HepG2 (cell line): ENCODE measurements around the gene CLTA. TPM values are rescaled to one million over a fixed set of nuclear protein-coding genes. Genes with fewer than 3 reads are reported as not detected.

Source experiments
- ERF ChIP-seq: IDR thresholded peaks from 2 replicates; pipeline ENCODE4 v1.6.1; 2018; ENCODE audit warnings: missing biosample characterization, missing genetic modification reagents
- FOXK1 ChIP-seq: sonication (generic); formaldehyde crosslinking; IDR thresholded peaks from 2 replicates; pipeline ENCODE4 v1.4.0; 2020; ENCODE audit warnings: low read depth, missing genetic modification reagents, borderline replicate concordance
- HOXA7 ChIP-seq: sonication (generic); formaldehyde crosslinking; IDR thresholded peaks from 2 replicates; pipeline ENCODE4 v1.8.1; 2022; ENCODE audit warnings: mild to moderate bottlenecking, missing genetic modification reagents, moderate library complexity
- KLF9 ChIP-seq: IDR thresholded peaks from 2 replicates; pipeline ENCODE4 v1.6.1; 2016; ENCODE audit warnings: low read depth
- NFYB ChIP-seq: sonication (generic); formaldehyde crosslinking; IDR thresholded peaks from 2 replicates; pipeline ENCODE4 v1.4.0; 2020; ENCODE audit warnings: missing genetic modification reagents
- PITX1 ChIP-seq: sonication (generic); formaldehyde crosslinking; IDR thresholded peaks from 2 replicates; pipeline ENCODE4 v1.5.1; 2020; ENCODE audit warnings: mild to moderate bottlenecking, missing genetic modification reagents
- RBAK ChIP-seq: sonication (generic); formaldehyde crosslinking; IDR thresholded peaks from 2 replicates; pipeline ENCODE4 v1.5.1; 2020; ENCODE audit warnings: mild to moderate bottlenecking, missing genetic modification reagents
- SAFB2 ChIP-seq: sonication (generic); formaldehyde crosslinking; IDR thresholded peaks from 2 replicates; pipeline ENCODE4 v1.5.1; 2020; ENCODE audit warnings: missing genetic modification reagents, low read depth, mild to moderate bottlenecking, borderline replicate concordance
- SNAPC4 ChIP-seq: sonication (generic); formaldehyde crosslinking; IDR thresholded peaks from 2 replicates; pipeline ENCODE4 v1.4.0; 2020; ENCODE audit warnings: mild to moderate bottlenecking, missing genetic modification reagents
- SP140L ChIP-seq: sonication (generic); formaldehyde crosslinking; IDR thresholded peaks from 2 replicates; pipeline ENCODE4 v1.4.0; 2020; ENCODE audit warnings: missing genetic modification reagents, borderline replicate concordance
- SRSF9 ChIP-seq: fragments of 200-400 bp; formaldehyde crosslinking; IDR thresholded peaks from 2 replicates; pipeline ENCODE4 v1.6.1; 2018; ENCODE audit warnings: borderline replicate concordance, mild to moderate bottlenecking, low read depth, low read length; ENCODE audit not compliant: insufficient read depth, poor library complexity, severe bottlenecking
- TARDBP ChIP-seq: sonication (generic); formaldehyde crosslinking; IDR thresholded peaks from 2 replicates; pipeline ENCODE4 v1.8.0; 2022; ENCODE audit warnings: mild to moderate bottlenecking, missing genetic modification reagents
- TBX3 ChIP-seq: fragments of 450-650 bp; IDR thresholded peaks from 2 replicates; pipeline ENCODE4 v1.6.1; 2017; ENCODE audit warnings: antibody characterized with exemption, mild to moderate bottlenecking, inconsistent platforms, borderline replicate concordance
- ZFP90 ChIP-seq: sonication (generic); formaldehyde crosslinking; IDR thresholded peaks from 2 replicates; pipeline ENCODE4 v1.8.0; 2022; ENCODE audit warnings: missing genetic modification reagents, mild to moderate bottlenecking, inconsistent platforms, borderline replicate concordance
- ZNF484 ChIP-seq: sonication (generic); formaldehyde crosslinking; IDR thresholded peaks from 2 replicates; pipeline ENCODE4 v1.5.1; 2020; ENCODE audit warnings: mild to moderate bottlenecking, low read depth, missing genetic modification reagents, borderline replicate concordance
- ZNF580 ChIP-seq: IDR thresholded peaks from 2 replicates; pipeline ENCODE4 v1.6.1; 2016; ENCODE audit warnings: low read depth, borderline replicate concordance
- ZNF691 ChIP-seq: sonication (generic); formaldehyde crosslinking; IDR thresholded peaks from 2 replicates; pipeline ENCODE4 v1.4.0; 2020; ENCODE audit warnings: missing genetic modification reagents, low read depth, mild to moderate bottlenecking, borderline replicate concordance
- ZNF788 ChIP-seq: sonication (generic); formaldehyde crosslinking; IDR thresholded peaks from 2 replicates; pipeline ENCODE4 v1.5.0; 2020; ENCODE audit warnings: mild to moderate bottlenecking, missing genetic modification reagents, borderline replicate concordance
- polyA plus RNA-seq, 8 experiments: library from polyadenylated mRNA; depleted of rRNA in 3 of 8; stranded (reverse) in 7 of 8; unstranded in 1 of 8; fragments of >200 nt; fragmentation: Illumina TruSeq in 4 of 8; extraction: Trizol in 4 of 8; gene quantifications; 2 replicates each; pipeline versions ENCODE4 v1.2.1 to v1.2.3, GENCODE V29; 2011 to 2016; ENCODE audit warnings: low read depth in 4 of 8, missing spikeins in 1 of 8, mixed read lengths in 1 of 8; ENCODE audit not compliant: insufficient read depth in 1 of 8
- total RNA-seq, 5 experiments: library from RNA; depleted of rRNA; stranded (reverse); fragments of >200 nt; fragmentation: Illumina TruSeq; extraction: Trizol; gene quantifications; 2 replicates each; pipeline ENCODE4 v1.2.3, GENCODE V29; 2016; ENCODE audit warnings: low read depth in 1 of 5
- TF ChIP-seq, protein P1 (sequence below): sonication (generic); formaldehyde crosslinking; IDR thresholded peaks from 2 replicates; pipeline ENCODE4 v1.4.0; 2020; ENCODE audit warnings: missing genetic modification reagents

The CLTA gene
- total and polyA plus RNA-seq, 2 of the 13 experiments (the other 11 are each of a cell fraction or from before 2014, with no cell fraction given): 143 to 222 TPM

GRCh38 chr9:36190388-36191289, at the start of gene CLTA (continued):
- TF ChIP-seq SP140L (CRISPR knock-in tag): peak; percentile 32; the same call in 1 of the 2 replicates
- 0 out of 2 replicates have a peak, but pooled peaks have one; percentile 27 for TF ChIP-seq ZNF691 (CRISPR knock-in tag)
- TF ChIP-seq KLF9 (CRISPR knock-in tag): no peak
- TF ChIP-seq HOXA7: no peak
- TF ChIP-seq ZNF484 (CRISPR knock-in tag): no peak
- TF ChIP-seq SRSF9: no peak
- TF ChIP-seq ZFP90 (CRISPR knock-in tag): peak; percentile 96
- TF ChIP-seq ZNF580 (CRISPR knock-in tag): peak; percentile 41; the same call in 1 of the 2 replicates
- TF ChIP-seq TARDBP (CRISPR knock-in tag): no peak
- no peak for TF ChIP-seq SNAPC4 (CRISPR knock-in tag)
- TF ChIP-seq, protein P1, sequence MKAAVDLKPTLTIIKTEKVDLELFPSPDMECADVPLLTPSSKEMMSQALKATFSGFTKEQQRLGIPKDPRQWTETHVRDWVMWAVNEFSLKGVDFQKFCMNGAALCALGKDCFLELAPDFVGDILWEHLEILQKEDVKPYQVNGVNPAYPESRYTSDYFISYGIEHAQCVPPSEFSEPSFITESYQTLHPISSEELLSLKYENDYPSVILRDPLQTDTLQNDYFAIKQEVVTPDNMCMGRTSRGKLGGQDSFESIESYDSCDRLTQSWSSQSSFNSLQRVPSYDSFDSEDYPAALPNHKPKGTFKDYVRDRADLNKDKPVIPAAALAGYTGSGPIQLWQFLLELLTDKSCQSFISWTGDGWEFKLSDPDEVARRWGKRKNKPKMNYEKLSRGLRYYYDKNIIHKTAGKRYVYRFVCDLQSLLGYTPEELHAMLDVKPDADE (CRISPR knock-in tag): peak; percentile 89
- TF ChIP-seq ZNF788 (CRISPR knock-in tag): peak; percentile 77; the same call in 1 of the 2 replicates
- no peak for TF ChIP-seq PITX1
- TF ChIP-seq RBAK: no peak
- peak; percentile 80 for TF ChIP-seq ERF (CRISPR knock-in tag)
- TF ChIP-seq SAFB2: no peak
- no peak for TF ChIP-seq TBX3
- TF ChIP-seq NFYB: peak; percentile 94
- peak; percentile 55; the same call in 1 of the 2 replicates for TF ChIP-seq FOXK1 (CRISPR knock-in tag)
